HepG2 (cell line): ENCODE data around the gene RNH1. TPM values are rescaled to one million over a fixed set of nuclear protein-coding genes. Genes with fewer than 3 reads are reported as not detected.
"Not testable (repeated sequence)": the region's sequence is repeated elsewhere in the genome, so short reads cannot be mapped to it uniquely, and the experiment has no call there.

ENCODE experiments used
- ATAC-seq: fragments of 200-7000 bp; cut with Tn5 transposase; 3 replicates; pipeline ENCODE4 v1.9.1; 2020; ENCODE audit warnings: mild to moderate bottlenecking, moderate library complexity
- BruUV-seq: library from RNA; stranded (reverse); fragments of 400-500 nt; replicated peaks from 2 replicates; lab custom pipeline; 2021; lab: Mats Ljungman, UMichigan
- CTCF ChIA-PET: fragments of 300-600 bp; formaldehyde crosslinking; extraction: SDS; loops from one replicate; lab custom pipeline; 2021; ENCODE audit warnings: low total read pairs, inconsistent platforms, low intra/inter-chr PET ratio; lab: Yijun Ruan, JAX
- POLR2A ChIA-PET: fragments of 350-600 bp; sonication (Branson Sonifier 250); formaldehyde crosslinking; loops from one replicate; lab custom pipeline; 2020; ENCODE audit warnings: antibody characterized with exemption, inconsistent platforms; lab: Yijun Ruan, JAX
- DNase-seq: peaks from one replicate; pipeline ENCODE4 v3.0.0-alpha.2; 2015; ENCODE audit warnings: low spot score
- FAIRE-seq: peaks from 3 replicates; lab custom pipeline; 2011; peaks lifted over from hg19 to GRCh38; lab: Jason Lieb, UNC
- H2AFZ ChIP-seq: one replicate; pipeline ENCODE4 v1.6.1; 2011; ENCODE audit warnings: low read length, inconsistent platforms
- H3K27ac ChIP-seq: fragments of 300-600 bp; 3 replicates; pipeline ENCODE4 v1.8.0; 2011; ENCODE audit warnings: mixed run types, mild to moderate bottlenecking, mixed read lengths, low read length, inconsistent platforms; ENCODE audit not compliant: insufficient read depth; ENCODE audit errors: extremely low read length
- H3K27me3 ChIP-seq, 2 experiments: fragments of 200-600 bp in 1 of 2; 2 replicates in 1 of 2; 3 replicates in 1 of 2; pipeline versions ENCODE4 v1.6.0 to v1.8.0; 2011; ENCODE audit warnings: low read length in 2 of 2, mild to moderate bottlenecking in 2 of 2, moderate library complexity in 2 of 2, inconsistent platforms in 1 of 2; ENCODE audit not compliant: insufficient read depth in 2 of 2, control insufficient read depth in 1 of 2
- H3K36me3 ChIP-seq, 2 experiments: fragments of 200-600 bp in 1 of 2; replicated peaks in 1 of 2; 2 replicates in 1 of 2; 3 replicates in 1 of 2; pipeline versions ENCODE4 v1.5.1 to v1.8.0; 2011; ENCODE audit warnings: low read length in 2 of 2, inconsistent platforms in 1 of 2; ENCODE audit not compliant: insufficient read depth in 2 of 2, control insufficient read depth in 1 of 2
- H3K4me1 ChIP-seq: 2 replicates; pipeline ENCODE4 v1.5.1; 2012; ENCODE audit warnings: low read length, inconsistent platforms; ENCODE audit not compliant: insufficient read depth
- H3K4me2 ChIP-seq: 2 replicates; pipeline ENCODE4 v1.6.0; 2011; ENCODE audit warnings: low read depth, low read length, inconsistent platforms
- H3K4me3 ChIP-seq, 3 experiments: fragments of 200-600 bp in 1 of 3; sonication (generic), shearing (Covaris generic) in 1 of 3; replicated peaks in 1 of 3; 2 replicates each; pipeline ENCODE4 v1.5.1; 2011 to 2016; ENCODE audit warnings: low read length in 3 of 3, inconsistent platforms in 2 of 3, low read depth in 2 of 3, mild to moderate bottlenecking in 2 of 3, control low read depth in 1 of 3, mixed read lengths in 1 of 3; ENCODE audit not compliant: insufficient read depth in 1 of 3
- H3K79me2 ChIP-seq: one replicate; pipeline ENCODE4 v1.6.1; 2011; ENCODE audit warnings: low read length, inconsistent platforms; ENCODE audit not compliant: insufficient read depth
- H3K9ac ChIP-seq: 2 replicates; pipeline ENCODE4 v1.6.0; 2011; ENCODE audit warnings: mild to moderate bottlenecking, low read depth, low read length, inconsistent platforms; ENCODE audit not compliant: insufficient read depth
- H3K9me3 ChIP-seq: 2 replicates; pipeline ENCODE4 v1.5.1; 2012; ENCODE audit warnings: mild to moderate bottlenecking, low read length
- H4K20me1 ChIP-seq: 2 replicates; pipeline ENCODE4 v1.6.0; 2011; ENCODE audit warnings: inconsistent platforms, mild to moderate bottlenecking, low read length, moderate library complexity; ENCODE audit not compliant: insufficient read depth
- PHF20 ChIP-seq: sonication (generic); formaldehyde crosslinking; IDR thresholded peaks from 2 replicates; pipeline ENCODE4 v1.5.0; 2020; ENCODE audit warnings: mild to moderate bottlenecking, missing genetic modification reagents
- PITX1 ChIP-seq: sonication (generic); formaldehyde crosslinking; IDR thresholded peaks from 2 replicates; pipeline ENCODE4 v1.5.1; 2020; ENCODE audit warnings: mild to moderate bottlenecking, missing genetic modification reagents
- SIN3B ChIP-seq: fragments of 150-350 bp; IDR thresholded peaks from 2 replicates; pipeline ENCODE4 v1.6.1; 2014; ENCODE audit warnings: low read length
- ZMYM3 ChIP-seq: sonication (generic); formaldehyde crosslinking; IDR thresholded peaks from 2 replicates; pipeline ENCODE4 v1.5.1; 2020; ENCODE audit warnings: mild to moderate bottlenecking, missing genetic modification reagents
- ZNF234 ChIP-seq: sonication (generic); formaldehyde crosslinking; conservative IDR thresholded peaks from 2 replicates; pipeline ENCODE4 v1.5.1; 2020; ENCODE audit warnings: mild to moderate bottlenecking, missing genetic modification reagents
- ZNF263 ChIP-seq: sonication (generic); formaldehyde crosslinking; IDR thresholded peaks from 2 replicates; pipeline ENCODE4 v1.4.0; 2020; ENCODE audit warnings: missing genetic modification reagents
- ZNF329 ChIP-seq: sonication (generic); formaldehyde crosslinking; IDR thresholded peaks from 2 replicates; pipeline ENCODE4 v1.9.0; 2021; ENCODE audit warnings: low read depth, mild to moderate bottlenecking, missing genetic modification reagents
- ZNF383 ChIP-seq: sonication (generic); formaldehyde crosslinking; IDR thresholded peaks from 2 replicates; pipeline ENCODE4 v1.4.0; 2020; ENCODE audit warnings: missing genetic modification reagents, mild to moderate bottlenecking, borderline replicate concordance
- ZNF564 ChIP-seq: sonication (generic); formaldehyde crosslinking; IDR thresholded peaks from 2 replicates; pipeline ENCODE4 v1.8.1; 2023; ENCODE audit warnings: mild to moderate bottlenecking, missing genetic modification reagents
- ZNF772 ChIP-seq: sonication (generic); formaldehyde crosslinking; IDR thresholded peaks from 2 replicates; pipeline ENCODE4 v1.5.0; 2020; ENCODE audit warnings: mild to moderate bottlenecking, missing genetic modification reagents
- ZSCAN22 ChIP-seq: sonication (generic); formaldehyde crosslinking; IDR thresholded peaks from 2 replicates; pipeline ENCODE4 v1.4.0; 2020; ENCODE audit warnings: mild to moderate bottlenecking, missing genetic modification reagents
- WGBS: methylation state at CpG from one replicate; pipeline ENCODE4 v1.1.6; 2017; ENCODE audit warnings: low lambda C conversion rate; 5-methylcytosine and 5-hydroxymethylcytosine counted together
- in situ Hi-C: cut with HindIII; loops from 2 replicates; pipeline ENCODE4 v1.10.0; 2017; ENCODE audit warnings: low pct_unique_long_range_greater_than_20kb; ENCODE audit not compliant: extremely low pct_ligation_motif_present
- intact Hi-C: fragments of 100-400 bp; cut with micrococcal nuclease; formaldehyde crosslinking; loops from one replicate; pipeline ENCODE4 v1.10.0; 2022; ENCODE audit not compliant: unreplicated experiment
- polyA plus RNA-seq, 8 experiments: library from polyadenylated mRNA; depleted of rRNA in 3 of 8; stranded (reverse) in 7 of 8; unstranded in 1 of 8; fragments of >200 nt; fragmentation: Illumina TruSeq in 4 of 8; extraction: Trizol in 4 of 8; gene quantifications; 2 replicates each; pipeline versions ENCODE4 v1.2.1 to v1.2.3, GENCODE V29; 2011 to 2016; ENCODE audit warnings: low read depth in 4 of 8, missing spikeins in 1 of 8, mixed read lengths in 1 of 8; ENCODE audit not compliant: insufficient read depth in 1 of 8
- total RNA-seq, 5 experiments: library from RNA; depleted of rRNA; stranded (reverse); fragments of >200 nt; fragmentation: Illumina TruSeq; extraction: Trizol; gene quantifications; 2 replicates each; pipeline ENCODE4 v1.2.3, GENCODE V29; 2016; ENCODE audit warnings: low read depth in 1 of 5

Gene RNH1
- total and polyA plus RNA-seq, 2 of the 13 experiments (the other 11 are each of a cell fraction or from before 2014, with no cell fraction given): 36.0 to 74.1 TPM

GRCh38 chr11:469684-470560 is 37.1 kb downstream of the RNH1 start (continued):
- TF ChIP-seq ZNF772: peak; percentile 43; the same call in 1 of the 2 replicates
- TF ChIP-seq SIN3B: no peak
- no peak for TF ChIP-seq ZNF234

DNA sequence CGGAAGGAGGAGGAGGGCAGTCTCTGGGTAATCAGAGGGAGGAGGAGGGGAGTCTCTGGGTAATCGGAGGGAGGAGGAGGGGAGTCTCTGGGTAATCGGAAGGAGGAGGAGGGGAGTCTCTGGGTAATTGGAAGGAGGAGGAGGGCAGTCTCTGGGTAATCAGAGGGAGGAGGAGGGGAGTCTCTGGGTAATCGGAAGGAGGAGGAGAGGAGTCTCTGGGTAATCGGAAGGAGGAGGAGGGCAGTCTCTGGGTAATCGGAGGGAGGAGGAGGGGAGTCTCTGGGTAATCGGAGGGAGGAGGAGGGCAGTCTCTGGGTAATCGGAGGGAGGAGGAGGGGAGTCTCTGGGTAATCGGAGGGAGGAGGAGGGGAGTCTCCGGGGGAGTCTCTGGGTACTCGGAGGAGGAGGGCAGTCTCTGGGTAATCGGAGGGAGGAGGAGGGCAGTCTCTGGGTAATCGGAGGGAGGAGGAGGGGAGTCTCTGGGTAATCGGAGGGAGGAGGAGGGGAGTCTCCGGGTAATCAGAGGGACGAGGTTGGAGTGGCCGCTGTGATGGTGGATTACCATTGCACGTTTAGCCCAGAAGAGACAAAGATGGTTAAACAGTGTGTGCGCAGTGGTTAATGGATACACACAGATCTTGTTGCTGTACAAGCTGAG is 37.9 kb downstream of the RNH1 start:
- Histone ChIP-seq H3K9ac (peak overlapping the region; percentile 83), H3K4me2 (peak overlapping the region; percentile 100), H3K27ac (peak overlapping the region; percentile 90), H3K4me3 (peak overlapping the region; percentile 32 to 71 (median 43)), H3K4me1 (peaks cover 19% of the 10 kb centered on the region), H3K36me3 (peaks cover 2 to 12% of the 10 kb centered on the region in 2 experiments)
- ATAC-seq, in situ Hi-C loops, FAIRE-seq, H3K27me3 ChIP-seq, H4K20me1 ChIP-seq, H3K79me2 ChIP-seq, BruUV-seq, DNase-seq, H2AFZ ChIP-seq, H3K9me3 ChIP-seq, intact Hi-C loops: not testable (repeated sequence)
- POLR2A ChIA-PET: interaction anchor here (0.8 to 1.4 kb wide), 11 partner anchors 8 to 350 kb away, joined by 3 to 10 read pairs (median 4); partner anchors contain the start of genes PNPLA2, PTDSS2 and RNH1
- TF ChIP-seq ZMYM3 (CRISPR knock-in tag): 0 out of 2 replicates have a peak, but pooled peaks have one; percentile 22
- 0 out of 2 replicates have a peak, but pooled peaks have one; percentile 5 for TF ChIP-seq ZNF383 (CRISPR knock-in tag)
- TF ChIP-seq PHF20 (CRISPR knock-in tag): peak; percentile 44
- TF ChIP-seq ZNF263 (CRISPR knock-in tag): peak; percentile 72
- TF ChIP-seq PITX1: peak; percentile 47; the same call in 1 of the 2 replicates
- TF ChIP-seq ZNF329 (CRISPR knock-in tag): 0 out of 2 replicates have a peak, but pooled peaks have one; percentile 69
- 0 out of 2 replicates have a peak, but pooled peaks have one; percentile 38 for TF ChIP-seq ZNF564 (CRISPR knock-in tag)
- peak; percentile 98 for TF ChIP-seq ZSCAN22 (CRISPR knock-in tag)
- WGBS: 41% methylated on average over 19 of the region's 19 CpGs
- CTCF ChIA-PET: interaction anchor here (1.1 kb wide), 1 partner anchor 49 kb away, joined by 5 read pairs; no protein-coding TSS in a partner anchor
